GM20000 (cell line): ENCODE measurements around the gene TMEM91.
"Not testable (repeated sequence)": the region's sequence is repeated elsewhere in the genome, so short reads cannot be mapped to it uniquely, and the experiment has no call there.

Source experiments
- DNase-seq: peaks from one replicate; pipeline ENCODE4 v3.0.0; 2012; ENCODE audit warnings: low spot score
- CTCF ChIP-seq: IDR thresholded peaks from 2 replicates; pipeline ENCODE4 v1.5.1; 2012; ENCODE audit warnings: mild to moderate bottlenecking, control low read depth; ENCODE audit errors: extremely low read depth, missing control alignments

The TMEM91 gene

DNA sequence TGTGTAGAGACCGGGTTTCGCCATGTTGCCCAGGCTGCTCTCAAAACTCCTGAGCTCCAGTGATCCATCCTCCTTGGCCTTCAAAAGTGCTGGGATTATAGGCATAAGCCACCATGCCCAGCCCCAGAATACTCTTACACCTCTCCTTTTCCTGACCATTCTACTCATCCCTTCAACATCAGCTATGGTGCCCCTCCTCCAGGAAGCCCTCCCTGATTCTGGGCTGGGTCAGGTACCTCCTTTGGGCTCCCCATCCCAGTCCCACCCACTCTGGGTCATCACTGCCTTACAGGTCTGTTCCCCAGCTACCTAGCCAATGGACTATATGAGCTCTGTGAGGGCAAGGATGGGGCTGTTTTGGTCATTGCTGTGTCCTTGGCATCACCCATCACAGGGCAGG is 32.2 kb upstream of the TMEM91 start:
- DNase-seq = no peak
- no peak for TF ChIP-seq CTCF

DNA sequence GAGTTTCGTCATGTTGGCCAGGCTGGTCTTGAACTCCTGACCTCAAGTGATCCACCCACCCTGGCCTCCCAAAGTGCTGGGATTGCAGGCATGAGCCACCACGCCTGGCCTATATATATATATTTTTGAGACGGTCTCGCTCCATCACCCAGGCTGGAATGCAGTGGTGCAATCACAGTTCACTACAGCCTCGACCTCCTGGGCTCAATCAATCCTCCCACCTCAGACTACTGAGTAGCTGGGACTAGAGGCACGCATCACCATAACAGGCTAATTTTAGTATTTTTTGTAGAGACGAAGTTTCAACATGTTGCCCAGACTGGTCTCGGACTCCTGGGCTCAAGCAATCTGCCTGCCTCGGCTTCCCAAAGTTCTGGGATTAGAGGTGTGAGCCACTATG is 29.4 kb upstream of the TMEM91 start:
- not testable (repeated sequence) for DNase-seq

DNA sequence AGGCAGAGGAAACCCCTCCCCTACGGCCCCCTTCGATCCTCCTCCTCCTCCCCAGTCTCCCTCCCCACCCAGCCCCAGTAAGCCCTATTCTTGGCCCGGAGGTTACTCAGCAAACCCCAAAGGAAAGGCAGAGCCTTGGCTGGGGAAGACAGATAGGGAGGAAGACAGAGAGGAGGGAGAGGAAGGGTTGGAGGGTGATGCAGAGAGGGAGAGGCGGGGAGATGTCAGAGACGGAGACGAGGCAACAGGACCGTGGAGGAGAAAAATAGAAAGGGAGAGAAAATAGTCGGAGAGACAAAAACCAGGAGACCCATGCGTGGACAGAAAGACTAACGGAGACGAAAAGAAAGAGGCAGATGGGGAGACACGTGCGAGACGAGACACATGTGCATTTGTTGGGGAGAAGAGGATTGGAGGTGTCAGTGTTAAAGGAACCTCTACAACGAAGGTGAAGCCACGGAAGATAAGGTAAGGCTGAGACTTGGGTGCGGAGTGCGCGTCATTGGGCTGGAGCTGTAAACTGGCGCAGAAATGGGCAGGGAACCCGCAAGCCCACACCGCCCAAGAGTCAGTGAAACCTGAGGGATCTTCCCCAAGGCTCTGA is 25.5 kb upstream of the TMEM91 start:
- DNase-seq = no peak
- no peak for TF ChIP-seq CTCF

GRCh38 chr19:41351339-41352245 is 24.7 kb upstream of the TMEM91 start:
- DNase-seq = peak; percentile 90
- TF ChIP-seq CTCF = no peak

DNA sequence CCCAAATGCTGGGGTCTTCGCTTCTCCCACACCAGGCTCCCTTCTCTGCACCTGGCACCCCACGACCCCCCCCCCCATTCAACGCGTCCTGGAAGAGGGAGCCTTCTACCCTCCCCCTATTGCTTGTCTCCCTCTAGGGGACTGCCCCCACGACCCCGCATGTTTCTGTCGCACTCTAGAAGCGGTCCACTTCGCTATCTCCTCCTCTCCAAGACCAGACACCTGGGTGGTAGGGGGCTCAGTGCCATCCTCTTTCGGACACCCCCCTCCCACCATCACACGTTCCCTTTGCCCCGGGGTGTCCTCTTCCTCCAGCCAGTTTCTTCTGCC is 24.1 kb upstream of the TMEM91 start:
- DNase-seq = no peak
- no peak for TF ChIP-seq CTCF

- DNase-seq = peak; percentile 88
- peak; percentile 69 for TF ChIP-seq CTCF
Measured at GRCh38 chr19:41352609-41353465, 23.5 kb upstream of the TMEM91 start.

GRCh38 chr19:41353466-41354342 is 22.6 kb upstream of the TMEM91 start, which contains the start of gene TGFB1:
TGFB1 (minus strand) TSS chr19:41353922; CDS start chr19:41353044, 878 bp downstream.
- peak; percentile 92 for TF ChIP-seq CTCF
- peak; percentile 99 for DNase-seq
